Neural cell (in vitro differentiated cells): ENCODE results near the gene FOXD2.

Experiments
- CTCF ChIP-seq: fragments of 450-650 bp; IDR thresholded peaks from 2 replicates; pipeline ENCODE4 v1.5.1; 2014; ENCODE audit warnings: antibody characterized with exemption, mild to moderate bottlenecking, moderate library complexity; ENCODE audit not compliant: poor library complexity, severe bottlenecking
- EP300 ChIP-seq: fragments of 450-650 bp; conservative IDR thresholded peaks from 2 replicates; pipeline ENCODE4 v1.6.1; 2014; ENCODE audit warnings: antibody characterized with exemption, mild to moderate bottlenecking, moderate library complexity; ENCODE audit not compliant: poor library complexity, severe bottlenecking
- MXI1 ChIP-seq: fragments of 450-650 bp; conservative IDR thresholded peaks from 2 replicates; pipeline ENCODE4 v1.6.1; 2014; ENCODE audit warnings: antibody characterized with exemption, mild to moderate bottlenecking; ENCODE audit not compliant: poor library complexity, severe bottlenecking
- POLR2AphosphoS5 ChIP-seq: IDR thresholded peaks from 2 replicates; pipeline ENCODE4 v1.6.1; 2012
- TAF1 ChIP-seq: IDR thresholded peaks from 2 replicates; pipeline ENCODE4 v1.6.1; 2012; ENCODE audit warnings: low read depth

- TF ChIP-seq MXI1 (no peak), CTCF (no peak), EP300 (no peak), TAF1 (no peak), POLR2AphosphoS5 (no peak)
These were observed 48.0 kb downstream of the FOXD2 start for GRCh38 chr1:47485817-47486216.
